Upper lobe of left lung (tissue), 6 donors: ENCODE results near the gene CFAP119. TPM values are rescaled to one million over a fixed set of nuclear protein-coding genes. Genes with fewer than 3 reads are reported as not detected.

ENCODE experiments used
- ATAC-seq, 2 donors: fragments of 200-7000 bp; cut with Tn5 transposase; one replicate each; pipeline ENCODE4 v1.9.1; 2022; ENCODE audit warnings: mild to moderate bottlenecking in 2 of 2, moderate library complexity in 2 of 2; ENCODE audit not compliant: low FRiP score in 2 of 2
- DNase-seq, 2 donors: peaks; one replicate each; pipeline ENCODE4 v3.0.0-alpha.2; 2019 to 2020
- H3K27ac ChIP-seq, 4 donors: fragments of 200-600 bp; sonication (generic); one replicate each; pipeline ENCODE4 v1.5.1; 2016 to 2019
- H3K27me3 ChIP-seq, 4 donors: fragments of 200-600 bp; sonication (generic); one replicate each; pipeline ENCODE4 v1.5.1; 2017 to 2019
- H3K36me3 ChIP-seq, 4 donors: fragments of 200-600 bp; sonication (generic); one replicate each; pipeline ENCODE4 v1.5.1; 2016 to 2019
- H3K4me1 ChIP-seq, 4 donors: fragments of 200-600 bp; sonication (generic); one replicate each; pipeline ENCODE4 v1.5.1; 2018 to 2019
- H3K4me3 ChIP-seq, 4 donors: fragments of 200-600 bp; sonication (generic); one replicate each; pipeline ENCODE4 v1.5.1; 2017 to 2019; ENCODE audit warnings: mild to moderate bottlenecking in 2 of 4, moderate library complexity in 1 of 4
- H3K9me3 ChIP-seq, 4 donors: fragments of 200-600 bp; sonication (generic); one replicate each; pipeline ENCODE4 v1.5.1; 2018 to 2019
- EP300 ChIP-seq, 4 donors: sonication (generic); formaldehyde crosslinking; IDR thresholded peaks; one replicate each; pipeline ENCODE4 v1.5.1; 2017; ENCODE audit warnings: antibody characterized with exemption in 4 of 4, control low read depth in 2 of 4
- POLR2A ChIP-seq, 4 donors: fragments of 450-650 bp; IDR thresholded peaks; one replicate each; pipeline ENCODE4 v1.5.1; 2016 to 2017; ENCODE audit warnings: antibody characterized with exemption in 4 of 4, mild to moderate bottlenecking in 2 of 4
- POLR2AphosphoS5 ChIP-seq, 2 donors: sonication (generic); formaldehyde crosslinking; IDR thresholded peaks; one replicate each; pipeline ENCODE4 v1.5.1; 2017; ENCODE audit warnings: antibody characterized with exemption in 2 of 2
- whole genome bisulfite sequencing, 2 donors: methylation state at CpG; one replicate each; pipeline ENCODE4 v1.1.5; 2017 to 2018; 5-methylcytosine and 5-hydroxymethylcytosine counted together
- total RNA-seq, 6 donors: library from RNA; depleted of rRNA in 4 of 6; stranded (reverse); fragments of >200 nt in 4 of 6; gene quantifications; one replicate each; pipeline versions ENCODE4 v1.1.0 to v1.2.1, GENCODE V29; 2016 to 2021
- TF ChIP-seq, protein P1 (sequence below), 6 experiments: fragments of 450-650 bp in 4 of 6; fragments of 200-600 bp in 2 of 6; sonication (generic) in 2 of 6; IDR thresholded peaks; one replicate each; pipeline ENCODE4 v1.5.1; 2016 to 2019; ENCODE audit warnings: antibody characterized with exemption in 6 of 6
- donor health status: DM: no; HTN: no; CAD: no; lungs with moderate emphysema.
- donor health status: DM: no; HTN: yes; CAD: no; lungs with severe emphysema.

CFAP119 gene
- total RNA-seq, 6 donors from 2014 or later: 6.1 to 45.1 (median 16.0) TPM

DNA sequence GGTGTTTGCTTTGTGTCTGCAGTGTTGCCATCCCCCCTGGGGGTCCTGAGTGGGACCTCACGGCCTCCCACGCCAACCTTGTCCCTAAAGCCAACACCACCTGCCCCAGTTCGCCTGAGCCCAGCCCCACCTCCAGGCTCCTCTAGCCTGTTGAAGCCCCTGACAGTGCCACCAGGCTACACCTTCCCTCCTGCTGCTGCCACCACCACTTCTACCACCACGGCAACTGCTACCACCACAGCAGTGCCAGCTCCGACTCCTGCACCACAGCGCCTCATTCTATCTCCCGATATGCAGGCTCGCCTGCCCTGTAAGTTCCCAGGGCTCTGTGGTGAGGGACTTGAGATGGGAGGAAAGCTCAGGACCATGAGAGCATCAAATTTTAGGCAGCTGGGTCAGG lies 40.7 kb downstream of the CFAP119 start:
- 98 to 99% methylated on average over 8 of the region's 8 CpGs for WGBS, 2 donors
- no peaks in the 10 kb centered on the region for H3K9me3 ChIP-seq
- H3K27me3 ChIP-seq: no peaks in the 10 kb centered on the region
- H3K4me3 ChIP-seq: no peak overlapping the region
- H3K36me3 ChIP-seq: peaks cover 71 to 100% (median 94%) of the 10 kb centered on the region in 4 donors
- ATAC-seq: no peak
- H3K4me1 ChIP-seq: peaks cover 0 to 6% (median under 1%) of the 10 kb centered on the region in 4 donors
- no peak for DNase-seq
- no peak overlapping the region for H3K27ac ChIP-seq
- TF ChIP-seq EP300 (IDR thresholded peaks at IDR 0.05) (no peak), POLR2AphosphoS5 (IDR thresholded peaks at IDR 0.05) (no peak), POLR2A (IDR thresholded peaks at IDR 0.05) (no peak)
- TF ChIP-seq, protein P1, sequence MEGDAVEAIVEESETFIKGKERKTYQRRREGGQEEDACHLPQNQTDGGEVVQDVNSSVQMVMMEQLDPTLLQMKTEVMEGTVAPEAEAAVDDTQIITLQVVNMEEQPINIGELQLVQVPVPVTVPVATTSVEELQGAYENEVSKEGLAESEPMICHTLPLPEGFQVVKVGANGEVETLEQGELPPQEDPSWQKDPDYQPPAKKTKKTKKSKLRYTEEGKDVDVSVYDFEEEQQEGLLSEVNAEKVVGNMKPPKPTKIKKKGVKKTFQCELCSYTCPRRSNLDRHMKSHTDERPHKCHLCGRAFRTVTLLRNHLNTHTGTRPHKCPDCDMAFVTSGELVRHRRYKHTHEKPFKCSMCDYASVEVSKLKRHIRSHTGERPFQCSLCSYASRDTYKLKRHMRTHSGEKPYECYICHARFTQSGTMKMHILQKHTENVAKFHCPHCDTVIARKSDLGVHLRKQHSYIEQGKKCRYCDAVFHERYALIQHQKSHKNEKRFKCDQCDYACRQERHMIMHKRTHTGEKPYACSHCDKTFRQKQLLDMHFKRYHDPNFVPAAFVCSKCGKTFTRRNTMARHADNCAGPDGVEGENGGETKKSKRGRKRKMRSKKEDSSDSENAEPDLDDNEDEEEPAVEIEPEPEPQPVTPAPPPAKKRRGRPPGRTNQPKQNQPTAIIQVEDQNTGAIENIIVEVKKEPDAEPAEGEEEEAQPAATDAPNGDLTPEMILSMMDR (IDR thresholded peaks at IDR 0.05): no peak

DNA sequence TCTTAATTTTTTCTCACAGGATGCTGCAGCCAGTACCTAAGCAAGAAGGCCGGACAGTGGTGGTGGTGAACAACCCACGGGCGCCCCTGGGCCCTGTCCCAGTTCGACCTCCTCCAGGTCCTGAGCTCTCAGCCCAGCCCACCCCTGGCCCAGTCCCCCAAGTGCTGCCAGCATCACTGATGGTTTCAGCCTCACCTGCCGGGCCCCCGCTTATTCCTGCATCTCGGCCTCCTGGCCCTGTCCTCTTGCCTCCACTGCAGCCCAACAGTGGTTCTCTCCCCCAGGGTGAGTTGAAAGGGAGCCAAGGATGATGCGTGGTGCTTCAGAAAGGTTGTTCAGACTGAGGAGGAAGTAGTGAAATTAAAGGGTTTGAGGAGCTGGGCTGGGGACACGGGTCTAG lies 41.2 kb downstream of the CFAP119 start:
- peaks cover 0 to 9% (median 4%) of the 10 kb centered on the region in 4 donors for H3K4me1 ChIP-seq
- ATAC-seq: no peak
- H3K4me3 ChIP-seq: no peak overlapping the region
- H3K9me3 ChIP-seq: no peaks in the 10 kb centered on the region
- TF ChIP-seq, protein P1 (IDR thresholded peaks at IDR 0.05): no peak
- TF ChIP-seq EP300 (IDR thresholded peaks at IDR 0.05) (no peak), POLR2A (IDR thresholded peaks at IDR 0.05) (no peak), POLR2AphosphoS5 (IDR thresholded peaks at IDR 0.05) (no peak)
- H3K27ac ChIP-seq: no peak overlapping the region
- 87 to 96% methylated on average over 8 to 9 of the region's 9 CpGs for WGBS, 2 donors
- DNase-seq: no peak
- no peaks in the 10 kb centered on the region for H3K27me3 ChIP-seq
- peaks cover 76 to 100% (median 96%) of the 10 kb centered on the region in 4 donors for H3K36me3 ChIP-seq

DNA sequence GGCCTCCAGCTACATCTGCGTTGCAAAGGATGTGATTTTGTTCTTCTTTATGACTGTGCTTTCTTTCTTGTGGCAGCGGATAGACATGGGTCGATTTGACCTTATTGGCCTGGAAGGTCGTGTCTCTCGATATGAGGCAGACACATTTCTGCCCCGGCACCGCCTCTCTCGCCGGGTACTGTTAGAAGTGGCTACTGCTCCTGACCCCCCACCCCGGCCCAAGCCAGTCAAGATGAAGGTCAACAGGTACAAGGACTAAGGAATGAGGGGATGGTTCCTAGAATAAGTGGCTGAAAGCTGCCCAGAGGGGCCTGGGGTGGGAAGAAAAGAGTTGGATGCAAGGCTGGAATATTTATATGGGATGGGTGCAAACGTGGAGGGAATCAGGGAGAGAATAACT lies 41.8 kb downstream of the CFAP119 start:
- H3K4me3 ChIP-seq: no peak overlapping the region
- H3K4me1 ChIP-seq: peaks cover 0 to 11% (median 6%) of the 10 kb centered on the region in 4 donors
- H3K36me3 ChIP-seq: peaks cover 77 to 100% (median 96%) of the 10 kb centered on the region in 4 donors
- no peak for DNase-seq
- no peak overlapping the region for H3K27ac ChIP-seq
- TF ChIP-seq EP300 (IDR thresholded peaks at IDR 0.05) (no peak), POLR2A (IDR thresholded peaks at IDR 0.05) (no peak), POLR2AphosphoS5 (IDR thresholded peaks at IDR 0.05) (no peak)
- TF ChIP-seq, protein P1 (IDR thresholded peaks at IDR 0.05): no peak
- H3K27me3 ChIP-seq: no peaks in the 10 kb centered on the region
- WGBS, 2 donors: 91 to 92% methylated on average over 11 of the region's 11 CpGs
- no peaks in the 10 kb centered on the region for H3K9me3 ChIP-seq
- no peak for ATAC-seq

DNA sequence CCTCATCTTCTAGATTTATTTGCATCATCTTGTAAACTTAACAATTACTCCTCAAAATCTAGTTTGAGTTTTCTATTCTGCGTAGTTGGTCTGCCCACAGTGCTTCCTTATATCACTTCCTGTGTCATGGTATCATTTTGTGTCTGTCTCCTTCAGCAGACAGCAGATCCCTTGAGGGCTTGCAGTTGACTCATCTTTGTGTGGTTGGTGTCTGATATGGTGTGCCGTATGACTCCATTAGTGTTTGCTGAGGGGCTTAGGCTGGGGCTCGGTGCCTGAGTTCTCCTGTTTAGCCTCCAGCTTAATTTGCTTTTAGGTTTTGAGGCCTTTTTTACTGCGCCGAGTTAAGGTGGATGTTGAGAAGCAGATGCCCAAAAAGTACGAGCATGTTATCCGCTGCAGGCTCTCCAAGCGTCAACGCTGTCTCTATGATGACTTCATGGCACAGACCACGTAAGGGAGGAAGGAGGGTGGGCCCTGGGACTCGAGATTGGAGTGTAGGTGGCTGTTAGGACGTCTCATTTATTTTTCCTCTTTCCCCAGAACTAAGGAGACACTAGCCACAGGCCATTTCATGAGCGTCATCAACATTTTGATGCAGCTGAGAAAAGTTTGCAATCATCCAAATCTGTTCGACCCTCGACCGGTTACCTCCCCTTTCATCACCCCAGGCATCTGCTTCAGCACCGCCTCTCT lies 46.0 kb downstream of the CFAP119 start:
- TF ChIP-seq POLR2AphosphoS5 (IDR thresholded peaks at IDR 0.05): no peak
- TF ChIP-seq, protein P1 (IDR thresholded peaks at IDR 0.05): no peak
- no peak for TF ChIP-seq POLR2A (IDR thresholded peaks at IDR 0.05)
- no peak for TF ChIP-seq EP300 (IDR thresholded peaks at IDR 0.05)
- H3K4me1 ChIP-seq: peaks cover 3 to 17% (median 11%) of the 10 kb centered on the region in 4 donors
- H3K4me3 ChIP-seq: no peak overlapping the region
- ATAC-seq (peak in 1 of 2 donors; percentile 71), DNase-seq (no peak)
- peak overlapping the region; percentile 31 to 77 (median 56) for H3K27ac ChIP-seq
- H3K9me3 ChIP-seq: no peaks in the 10 kb centered on the region
- H3K27me3 ChIP-seq: no peaks in the 10 kb centered on the region
- WGBS, 2 donors: 82 to 87% methylated on average over 17 of the region's 17 CpGs
- peaks cover 59 to 100% (median 92%) of the 10 kb centered on the region in 4 donors for H3K36me3 ChIP-seq
